Measurements from ENCODE around the gene FAM13A. TPM values are rescaled to one million over a fixed set of nuclear protein-coding genes. Genes with fewer than 3 reads are reported as not detected.

Gene FAM13A
- polyA plus RNA-seq, 1 donor from 2014 or later: 4.0 TPM

GRCh38 chr4:88878642-88879041 lies 178.3 kb downstream of the FAM13A start:
- Histone ChIP-seq H3K27me3 (ENCODE audit: insufficient read depth, low read depth, low read length) (no peaks in the 10 kb centered on the region), H3K4me3 (ENCODE audit: low read length) (no peak overlapping the region), H3K79me2 (replicated peaks; ENCODE audit: insufficient read depth, low read length) (no peaks in the 10 kb centered on the region), H3K36me3 (ENCODE audit: insufficient read depth, low read length) (no peaks in the 10 kb centered on the region), H3K27ac (ENCODE audit: low read length) (no peak overlapping the region), H3K4me2 (ENCODE audit: low read length) (no peak overlapping the region), H3K9me3 (ENCODE audit: low read length) (no peaks in the 10 kb centered on the region), H4K20me1 (ENCODE audit: insufficient read depth) (no peaks in the 10 kb centered on the region), H3F3A (ENCODE audit: insufficient read depth, low read length, poor library complexity, severe bottlenecking) (no peaks in the 10 kb centered on the region), H3K9ac (ENCODE audit: low read length) (no peak overlapping the region), H3K9me2 (ENCODE audit: insufficient read depth, low read length) (no peaks in the 10 kb centered on the region), H2AFZ (ENCODE audit: low read depth, low read length) (no peak overlapping the region)
- no peak for TF ChIP-seq EP300 (conservative IDR thresholded peaks at IDR 0.05; ENCODE audit: poor library complexity, severe bottlenecking)
- no peak for TF ChIP-seq TAF1 (IDR thresholded peaks at IDR 0.05; ENCODE audit: low read depth)
- no peak for TF ChIP-seq RAD21 (conservative IDR thresholded peaks at IDR 0.05)
- no peak for TF ChIP-seq EZH2 (IDR thresholded peaks at IDR 0.05; ENCODE audit: borderline replicate concordance, insufficient read depth, low read length, poor library complexity, severe bottlenecking)
- no peak for TF ChIP-seq POLR2AphosphoS5 (IDR thresholded peaks at IDR 0.05)
- TF ChIP-seq REST (IDR thresholded peaks at IDR 0.05; ENCODE audit: borderline replicate concordance): no peak
- no peak for TF ChIP-seq CTCF (IDR thresholded peaks at IDR 0.05; ENCODE audit: poor library complexity, severe bottlenecking)
- no peak for TF ChIP-seq MXI1 (conservative IDR thresholded peaks at IDR 0.05; ENCODE audit: poor library complexity, severe bottlenecking)
- no peak for TF ChIP-seq SMC3 (conservative IDR thresholded peaks at IDR 0.05; ENCODE audit: poor library complexity)

- no peak overlapping the region for H3K27ac ChIP-seq (ENCODE audit: low read length)
- H3K9me2 ChIP-seq (ENCODE audit: insufficient read depth, low read length): no peaks in the 10 kb centered on the region
- H3K9ac ChIP-seq (ENCODE audit: low read length): no peak overlapping the region
- H4K20me1 ChIP-seq (ENCODE audit: insufficient read depth): no peaks in the 10 kb centered on the region
- H3K27me3 ChIP-seq (ENCODE audit: insufficient read depth, low read depth, low read length): no peaks in the 10 kb centered on the region
- H3K36me3 ChIP-seq (ENCODE audit: insufficient read depth, low read length): no peaks in the 10 kb centered on the region
- TF ChIP-seq SMC3 (conservative IDR thresholded peaks at IDR 0.05; ENCODE audit: poor library complexity) (no peak), REST (IDR thresholded peaks at IDR 0.05; ENCODE audit: borderline replicate concordance) (no peak), POLR2AphosphoS5 (IDR thresholded peaks at IDR 0.05) (no peak), RAD21 (conservative IDR thresholded peaks at IDR 0.05) (no peak), EP300 (conservative IDR thresholded peaks at IDR 0.05; ENCODE audit: poor library complexity, severe bottlenecking) (no peak), EZH2 (IDR thresholded peaks at IDR 0.05; ENCODE audit: borderline replicate concordance, insufficient read depth, low read length, poor library complexity, severe bottlenecking) (no peak), MXI1 (conservative IDR thresholded peaks at IDR 0.05; ENCODE audit: poor library complexity, severe bottlenecking) (no peak), CTCF (IDR thresholded peaks at IDR 0.05; ENCODE audit: poor library complexity, severe bottlenecking) (no peak), TAF1 (IDR thresholded peaks at IDR 0.05; ENCODE audit: low read depth) (no peak)
- no peaks in the 10 kb centered on the region for H3K79me2 ChIP-seq (replicated peaks; ENCODE audit: insufficient read depth, low read length)
- no peak overlapping the region for H3K4me3 ChIP-seq (ENCODE audit: low read length)
- no peak overlapping the region for H3K4me2 ChIP-seq (ENCODE audit: low read length)
- no peak overlapping the region for H2AFZ ChIP-seq (ENCODE audit: low read depth, low read length)
- no peaks in the 10 kb centered on the region for H3F3A ChIP-seq (ENCODE audit: insufficient read depth, low read length, poor library complexity, severe bottlenecking)
- no peaks in the 10 kb centered on the region for H3K9me3 ChIP-seq (ENCODE audit: low read length)
Observed at GRCh38 chr4:88870428-88870827, 186.6 kb downstream of the FAM13A start.
